Activated T-cell treated with anti-CD3 and anti-CD28 coated beads for 48 hours (primary cell): ENCODE results near the gene AP2A2.

Source experiments
- DNase-seq: peaks from one replicate; pipeline ENCODE4 v3.0.0-alpha.2; 2020; ENCODE audit warnings: low read depth

Gene AP2A2

DNA sequence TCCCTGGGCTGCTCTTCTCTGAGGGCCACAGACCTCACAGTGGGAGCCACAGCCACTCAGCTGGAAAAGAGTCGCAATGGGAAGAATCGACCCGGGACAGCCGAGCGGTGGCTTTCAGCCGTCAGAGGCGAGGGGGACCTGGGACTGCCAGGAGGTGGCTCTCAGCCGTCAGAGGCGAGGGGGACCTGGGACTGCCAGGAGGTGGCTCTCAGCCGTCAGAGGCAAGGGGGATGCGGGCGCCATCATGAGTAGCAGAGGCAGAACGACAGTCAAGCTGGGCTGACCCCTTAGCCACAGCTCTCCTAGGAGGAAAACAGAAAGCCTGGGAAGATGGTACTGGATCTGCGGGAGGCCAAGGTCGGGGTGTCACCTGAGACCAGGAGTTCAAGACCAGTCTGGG is 134.1 kb downstream of the AP2A2 start:
- no peak for DNase-seq

DNA sequence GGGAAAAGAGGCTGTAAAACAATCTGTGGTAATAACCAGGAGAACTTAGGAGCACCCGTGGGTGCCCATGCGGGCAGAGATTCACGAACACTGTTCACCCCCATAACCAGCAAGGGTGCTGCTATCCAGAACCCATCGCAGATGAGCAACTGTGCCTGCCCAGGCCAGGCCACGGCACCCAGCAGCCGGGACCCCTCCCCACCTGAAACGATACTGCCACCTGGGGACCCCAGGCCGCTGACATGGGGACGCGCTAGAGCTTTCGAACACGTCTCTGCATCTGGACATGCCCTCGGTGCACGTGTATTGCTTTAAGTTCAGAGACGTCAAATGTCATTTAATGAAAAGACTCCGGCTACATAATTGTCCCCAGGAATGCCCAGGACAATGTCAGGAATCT is 134.7 kb downstream of the AP2A2 start:
- no peak for DNase-seq

DNA sequence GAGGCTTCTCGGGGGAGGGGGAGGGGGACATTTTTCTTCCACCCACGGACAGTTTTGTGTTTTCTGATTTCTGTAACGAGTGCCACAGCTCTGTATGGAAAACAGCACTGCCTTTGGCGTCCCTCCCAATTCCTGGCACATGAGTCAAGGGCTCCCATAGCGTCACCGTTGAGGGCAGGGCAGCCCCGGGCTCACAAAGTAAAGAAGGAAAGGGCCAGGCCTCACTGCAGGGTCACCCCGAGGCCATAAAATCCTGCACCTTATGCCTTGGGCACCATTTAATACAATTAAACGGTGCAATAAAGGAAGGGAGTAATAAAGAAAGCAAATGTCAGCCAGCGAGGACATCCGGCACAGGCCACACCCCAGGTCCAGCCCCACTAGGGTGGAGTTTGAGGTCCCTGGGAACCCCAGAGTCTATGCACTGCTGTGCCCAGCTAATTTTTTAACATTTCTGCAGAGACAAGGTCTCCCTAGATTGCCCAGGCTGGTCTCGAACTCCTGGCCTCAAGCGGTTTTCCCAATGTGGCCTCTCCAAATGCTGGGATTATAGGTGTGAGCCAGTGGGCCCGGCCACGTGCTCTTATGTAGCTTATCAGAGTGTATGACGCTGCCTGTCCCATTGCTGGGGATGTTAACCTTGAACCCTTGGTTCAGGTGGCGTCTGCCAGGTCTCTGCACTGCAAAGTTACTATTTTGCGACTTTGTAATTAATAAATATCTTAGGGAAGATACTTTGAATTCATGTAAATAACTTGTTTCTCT is 135.4 kb downstream of the AP2A2 start:
- no peak for DNase-seq
